Esophagus squamous epithelium (tissue), 5 donors: ENCODE data around the gene FBXO9. TPM values are rescaled to one million over a fixed set of nuclear protein-coding genes. Genes with fewer than 3 reads are reported as not detected.
"Not testable (repeated sequence)": the region's sequence is repeated elsewhere in the genome, so short reads cannot be mapped to it uniquely, and the experiment has no call there.

Source experiments
- DNase-seq: peaks from one replicate; lab custom pipeline; 2025; lab: John Stamatoyannopoulos, UW
- H3K27ac ChIP-seq, 4 donors: fragments of 200-600 bp; sonication (generic); one replicate each; pipeline ENCODE4 v1.5.1; 2016 to 2019; ENCODE audit warnings: mild to moderate bottlenecking in 1 of 4
- H3K27me3 ChIP-seq, 4 donors: fragments of 200-600 bp; sonication (generic); 1 replicate in 3 of 4; 2 replicates in 1 of 4; pipeline versions ENCODE4 v1.5.1 to v1.6.0; 2017 to 2021; ENCODE audit warnings: antibody characterized with exemption in 1 of 4
- H3K36me3 ChIP-seq, 3 donors: fragments of 200-600 bp; sonication (generic); one replicate each; pipeline ENCODE4 v1.5.1; 2016 to 2019
- H3K4me1 ChIP-seq, 3 donors: fragments of 200-600 bp; sonication (generic); one replicate each; pipeline ENCODE4 v1.5.1; 2017 to 2019
- H3K4me3 ChIP-seq, 4 donors: fragments of 200-600 bp; sonication (generic); 1 replicate in 3 of 4; 2 replicates in 1 of 4; pipeline ENCODE4 v1.5.1; 2016 to 2019; ENCODE audit warnings: mild to moderate bottlenecking in 2 of 4, moderate library complexity in 1 of 4
- H3K9me3 ChIP-seq, 3 donors: fragments of 200-600 bp; sonication (generic); one replicate each; pipeline ENCODE4 v1.5.1; 2016 to 2019
- CTCF ChIP-seq, 6 experiments: fragments of 450-650 bp in 4 of 6; fragments of 200-600 bp in 2 of 6; sonication (generic) in 2 of 6; IDR thresholded peaks; one replicate each; pipeline ENCODE4 v1.5.1; 2016 to 2019; ENCODE audit warnings: antibody characterized with exemption in 6 of 6, mild to moderate bottlenecking in 4 of 6, moderate library complexity in 4 of 6
- POLR2A ChIP-seq, 4 donors: fragments of 450-650 bp; IDR thresholded peaks; one replicate each; pipeline ENCODE4 v1.6.1; 2017; ENCODE audit warnings: antibody characterized with exemption in 4 of 4, mild to moderate bottlenecking in 4 of 4, moderate library complexity in 3 of 4
- WGBS, 2 donors: methylation state at CpG; one replicate each; pipeline ENCODE4 v1.1.5; 2018; 5-methylcytosine and 5-hydroxymethylcytosine counted together
- intact Hi-C: fragments of 100-400 bp; cut with DNase I; formaldehyde crosslinking; loops from one replicate; pipeline ENCODE4 v1.15.0; 2022
- total RNA-seq, 4 donors: library from RNA; depleted of rRNA; stranded (reverse); fragments of >200 nt; gene quantifications; one replicate each; pipeline ENCODE4 v1.1.0, GENCODE V29; 2016
- donor health status: DM: yes; HTN: yes; CAD: no.

Gene FBXO9
- total RNA-seq, 4 donors from 2014 or later: 28.8 to 61.4 (median 48.8) TPM

- no peaks in the 10 kb centered on the region for H3K36me3 ChIP-seq
- peak overlapping the region; percentile 94 to 96 (median 96) for H3K27ac ChIP-seq
- intact Hi-C loops: no loop called here
- H3K4me3 ChIP-seq: peak overlapping the region; percentile 74 to 96 (median 82)
- 18 to 19% methylated on average over 5 of the region's 5 CpGs for WGBS, 2 donors
- H3K4me1 ChIP-seq: peaks cover 15 to 76% (median 32%) of the 10 kb centered on the region in 3 donors
- no peak for TF ChIP-seq CTCF (IDR thresholded peaks at IDR 0.05)
- TF ChIP-seq POLR2A (IDR thresholded peaks at IDR 0.05): no peak
- no peak for DNase-seq
- no peaks in the 10 kb centered on the region for H3K9me3 ChIP-seq
- no peaks in the 10 kb centered on the region for H3K27me3 ChIP-seq
Observed at GRCh38 chr6:53062169-53062539, 3.0 kb upstream of the FBXO9 start.

GRCh38 chr6:53064255-53064654 is 949 bp upstream of the FBXO9 start:
- H3K9me3 ChIP-seq, DNase-seq, intact Hi-C loops, H3K36me3 ChIP-seq, H3K27me3 ChIP-seq: not testable (repeated sequence)
- Histone ChIP-seq H3K27ac (peak overlapping the region in 2 of 4 donors; percentile 95 to 98), H3K4me1 (peaks cover 9 to 74% (median 35%) of the 10 kb centered on the region in 3 donors), H3K4me3 (peak overlapping the region in 3 of 4 donors; percentile 90 to 98 (median 92))
- WGBS, 2 donors: 49 to 62% methylated on average over 15 to 16 of the region's 16 CpGs

GRCh38 chr6:53064726-53065265 is 408 bp upstream of the FBXO9 start:
- Histone ChIP-seq H3K4me3 (peak overlapping the region; percentile 55 to 98 (median 91)), H3K27me3 (no peaks in the 10 kb centered on the region), H3K9me3 (no peaks in the 10 kb centered on the region), H3K36me3 (peaks cover 0 to 5% (median 0%) of the 10 kb centered on the region in 3 donors), H3K4me1 (peaks cover 3 to 69% (median 30%) of the 10 kb centered on the region in 3 donors), H3K27ac (peak overlapping the region; percentile 90 to 98 (median 96))
- DNase-seq: peak; percentile 82
- 0% methylated on average over 20 to 25 of the region's 26 CpGs for WGBS, 2 donors
- TF ChIP-seq CTCF (IDR thresholded peaks at IDR 0.05) (peak in 4 of 6 experiments; percentile 11 to 18 (median 16)), POLR2A (IDR thresholded peaks at IDR 0.05) (no peak)
- intact Hi-C loops: no loop called here

GRCh38 chr6:53066077-53066417 is 843 bp downstream of the FBXO9 start:
- intact Hi-C loops: no loop called here
- Histone ChIP-seq H3K27me3 (no peaks in the 10 kb centered on the region), H3K9me3 (no peaks in the 10 kb centered on the region), H3K36me3 (peaks cover 0 to 11% (median 0%) of the 10 kb centered on the region in 3 donors), H3K4me1 (peaks cover 0 to 64% (median 26%) of the 10 kb centered on the region in 3 donors), H3K4me3 (peak overlapping the region; percentile 55 to 98 (median 91)), H3K27ac (peak overlapping the region; percentile 90 to 98 (median 96))
- no peak for DNase-seq
- TF ChIP-seq CTCF (IDR thresholded peaks at IDR 0.05): peak in 1 of 6 experiments; percentile 8
- TF ChIP-seq POLR2A (IDR thresholded peaks at IDR 0.05): no peak
- 0% methylated on average over 17 to 19 of the region's 19 CpGs for WGBS, 2 donors

GRCh38 chr6:53066874-53067706 is 1.9 kb downstream of the FBXO9 start:
- Histone ChIP-seq H3K4me3 (peak overlapping the region in 2 of 4 donors; percentile 90 to 92), H3K27me3 (no peaks in the 10 kb centered on the region), H3K27ac (peak overlapping the region in 3 of 4 donors; percentile 90 to 98 (median 95)), H3K4me1 (peaks cover 0 to 61% (median 26%) of the 10 kb centered on the region in 3 donors), H3K36me3 (peaks cover 0 to 21% (median 0%) of the 10 kb centered on the region in 3 donors), H3K9me3 (no peaks in the 10 kb centered on the region)
- TF ChIP-seq POLR2A (IDR thresholded peaks at IDR 0.05) (no peak), CTCF (IDR thresholded peaks at IDR 0.05) (no peak)
- no peak for DNase-seq
- intact Hi-C loops: no loop called here
- WGBS, 2 donors: 59 to 80% methylated on average over 4 of the region's 4 CpGs
